Neural cell (in vitro differentiated cells): Measurements from ENCODE around the gene PRR16.
A peak's percentile ranks its signal among the peaks of the same experiment; 100 is the strongest.

Experiments
- CTCF ChIP-seq: fragments of 450-650 bp; IDR thresholded peaks from 2 replicates; pipeline ENCODE4 v1.5.1; 2014; ENCODE audit warnings: antibody characterized with exemption, mild to moderate bottlenecking, moderate library complexity; ENCODE audit not compliant: poor library complexity, severe bottlenecking
- POLR2AphosphoS5 ChIP-seq: IDR thresholded peaks from 2 replicates; pipeline ENCODE4 v1.6.1; 2012
- RAD21 ChIP-seq: fragments of 450-650 bp; conservative IDR thresholded peaks from 2 replicates; pipeline ENCODE4 v1.6.1; 2014; ENCODE audit warnings: antibody characterized with exemption, mild to moderate bottlenecking, moderate library complexity
- REST ChIP-seq: IDR thresholded peaks from 2 replicates; pipeline ENCODE4 v1.6.1; 2012; ENCODE audit warnings: borderline replicate concordance
- SMC3 ChIP-seq: fragments of 450-650 bp; conservative IDR thresholded peaks from 2 replicates; pipeline ENCODE4 v1.6.1; 2014; ENCODE audit warnings: antibody characterized with exemption, mild to moderate bottlenecking, moderate library complexity; ENCODE audit not compliant: poor library complexity
- TAF1 ChIP-seq: IDR thresholded peaks from 2 replicates; pipeline ENCODE4 v1.6.1; 2012; ENCODE audit warnings: low read depth

DNA sequence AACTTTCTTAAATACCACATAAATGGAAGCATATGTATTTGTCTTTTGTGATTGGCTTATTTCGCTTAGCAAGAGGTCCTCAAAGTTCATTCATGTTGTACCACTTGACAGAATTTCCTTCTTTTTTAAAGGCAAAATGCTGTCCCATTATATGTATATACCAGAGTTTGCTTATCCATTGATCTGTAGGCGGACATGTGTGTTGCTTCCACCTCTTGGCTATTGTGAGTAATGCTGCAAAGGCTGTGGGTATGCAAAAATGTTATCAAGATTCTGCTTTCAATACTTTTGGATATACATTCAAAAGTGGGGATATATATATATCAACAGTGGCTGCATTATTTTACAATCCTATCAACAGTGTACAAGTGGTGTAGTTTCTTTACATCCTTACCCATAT, 271.0 kb downstream of the PRR16 start:
- TF ChIP-seq CTCF, result no peak
- TF ChIP-seq POLR2AphosphoS5, result no peak
- no peak for TF ChIP-seq SMC3
- TF ChIP-seq RAD21, result peak; percentile 26
- no peak for TF ChIP-seq REST
- TF ChIP-seq TAF1, result no peak
